SK-N-SH (cell line): ENCODE measurements around the gene E2F3.

ENCODE experiments used
- CTCF ChIP-seq: fragments of 200-600 bp; sonication (generic); IDR thresholded peaks from 2 replicates; pipeline ENCODE4 v1.6.1; 2017; ENCODE audit warnings: antibody characterized with exemption, mild to moderate bottlenecking, moderate library complexity
- GABPA ChIP-seq: IDR thresholded peaks from 2 replicates; pipeline ENCODE4 v1.4.0; 2012; ENCODE audit warnings: low read depth, mild to moderate bottlenecking
- REST ChIP-seq: IDR thresholded peaks from 2 replicates; pipeline ENCODE4 v1.6.1; 2012; ENCODE audit warnings: mild to moderate bottlenecking, low read depth, low read length, moderate library complexity
- RFX5 ChIP-seq: IDR thresholded peaks from 2 replicates; pipeline ENCODE4 v1.6.1; 2012; ENCODE audit warnings: mild to moderate bottlenecking, improper control_type of control experiment, low read length
- SMC3 ChIP-seq: IDR thresholded peaks from 2 replicates; pipeline ENCODE4 v1.6.1; 2012; ENCODE audit warnings: low read depth, low read length, improper control_type of control experiment

GRCh38 chr6:20441236-20441635 is 39.6 kb downstream of the E2F3 start:
- TF ChIP-seq CTCF (no peak), SMC3 (no peak), GABPA (no peak), RFX5 (no peak), REST (no peak)
